RWPE2 (cell line): ENCODE results near the gene ZDHHC17.

ENCODE experiments used
- ATAC-seq: fragments of 200-7000 bp; cut with Tn5 transposase; 3 replicates; pipeline ENCODE4 v1.9.1; 2021; ENCODE audit warnings: low read depth
- DNase-seq: peaks from one replicate; pipeline ENCODE4 v3.0.0-alpha.2; 2020; ENCODE audit warnings: low spot score
- H3K27ac ChIP-seq: fragments of 450-650 bp; 2 replicates; pipeline ENCODE4 v1.5.1; 2017; ENCODE audit warnings: mild to moderate bottlenecking; ENCODE audit not compliant: poor library complexity, severe bottlenecking
- H3K27me3 ChIP-seq: fragments of 250-450 bp; sonication (Bioruptor Pico); 2 replicates; pipeline ENCODE4 v1.5.1; 2021; ENCODE audit warnings: mild to moderate bottlenecking, moderate library complexity; ENCODE audit not compliant: insufficient read depth, poor library complexity, severe bottlenecking
- H3K36me3 ChIP-seq: fragments of 250-450 bp; sonication (Bioruptor Pico); 2 replicates; pipeline ENCODE4 v1.5.1; 2020; ENCODE audit warnings: low read depth, mild to moderate bottlenecking, moderate library complexity
- H3K4me1 ChIP-seq: fragments of 250-450 bp; sonication (Bioruptor Pico); 2 replicates; pipeline ENCODE4 v1.5.1; 2021; ENCODE audit warnings: mild to moderate bottlenecking, moderate library complexity; ENCODE audit not compliant: insufficient read depth, poor library complexity, severe bottlenecking
- H3K4me3 ChIP-seq: fragments of 250-450 bp; sonication (Bioruptor Pico); 2 replicates; pipeline ENCODE4 v1.5.1; 2021; ENCODE audit warnings: mild to moderate bottlenecking, moderate library complexity; ENCODE audit not compliant: severe bottlenecking
- H3K9me3 ChIP-seq: fragments of 250-450 bp; sonication (Bioruptor Pico); 2 replicates; pipeline ENCODE4 v1.5.1; 2021; ENCODE audit warnings: mild to moderate bottlenecking, moderate library complexity; ENCODE audit not compliant: severe bottlenecking
- TF ChIP-seq, protein P1 (sequence below): fragments of 450-650 bp; IDR thresholded peaks from one replicate; pipeline ENCODE4 v1.5.1; 2017; ENCODE audit warnings: mild to moderate bottlenecking, moderate library complexity; ENCODE audit not compliant: poor library complexity, severe bottlenecking

Gene ZDHHC17

DNA sequence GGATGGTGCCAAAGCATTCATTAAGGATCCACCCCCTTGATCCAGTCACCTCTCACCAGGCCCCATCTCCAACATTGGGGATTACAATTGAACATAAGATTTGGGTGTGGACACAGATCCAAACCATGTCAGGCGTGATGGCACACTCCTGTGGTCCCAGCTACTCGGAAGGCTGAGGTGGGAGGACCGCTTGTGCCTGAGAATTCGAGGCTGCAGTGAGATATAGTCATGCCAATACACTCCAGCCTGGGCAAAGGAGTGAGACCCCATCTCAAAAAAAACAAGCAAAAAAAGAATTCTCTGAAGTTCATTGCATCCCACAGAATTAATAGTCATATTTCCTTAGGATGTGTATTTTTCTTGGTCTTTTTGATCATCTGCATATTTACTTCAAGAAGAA lies 34.9 kb downstream of the ZDHHC17 start:
- Histone ChIP-seq H3K9me3 (no peaks in the 10 kb centered on the region), H3K27me3 (no peaks in the 10 kb centered on the region), H3K27ac (peak overlapping the region; percentile 66), H3K4me3 (no peak overlapping the region), H3K4me1 (peaks cover 13% of the 10 kb centered on the region), H3K36me3 (peaks cover 13% of the 10 kb centered on the region)
- ATAC-seq = no peak
- no peak for DNase-seq
- TF ChIP-seq, protein P1, sequence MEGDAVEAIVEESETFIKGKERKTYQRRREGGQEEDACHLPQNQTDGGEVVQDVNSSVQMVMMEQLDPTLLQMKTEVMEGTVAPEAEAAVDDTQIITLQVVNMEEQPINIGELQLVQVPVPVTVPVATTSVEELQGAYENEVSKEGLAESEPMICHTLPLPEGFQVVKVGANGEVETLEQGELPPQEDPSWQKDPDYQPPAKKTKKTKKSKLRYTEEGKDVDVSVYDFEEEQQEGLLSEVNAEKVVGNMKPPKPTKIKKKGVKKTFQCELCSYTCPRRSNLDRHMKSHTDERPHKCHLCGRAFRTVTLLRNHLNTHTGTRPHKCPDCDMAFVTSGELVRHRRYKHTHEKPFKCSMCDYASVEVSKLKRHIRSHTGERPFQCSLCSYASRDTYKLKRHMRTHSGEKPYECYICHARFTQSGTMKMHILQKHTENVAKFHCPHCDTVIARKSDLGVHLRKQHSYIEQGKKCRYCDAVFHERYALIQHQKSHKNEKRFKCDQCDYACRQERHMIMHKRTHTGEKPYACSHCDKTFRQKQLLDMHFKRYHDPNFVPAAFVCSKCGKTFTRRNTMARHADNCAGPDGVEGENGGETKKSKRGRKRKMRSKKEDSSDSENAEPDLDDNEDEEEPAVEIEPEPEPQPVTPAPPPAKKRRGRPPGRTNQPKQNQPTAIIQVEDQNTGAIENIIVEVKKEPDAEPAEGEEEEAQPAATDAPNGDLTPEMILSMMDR = no peak

DNA sequence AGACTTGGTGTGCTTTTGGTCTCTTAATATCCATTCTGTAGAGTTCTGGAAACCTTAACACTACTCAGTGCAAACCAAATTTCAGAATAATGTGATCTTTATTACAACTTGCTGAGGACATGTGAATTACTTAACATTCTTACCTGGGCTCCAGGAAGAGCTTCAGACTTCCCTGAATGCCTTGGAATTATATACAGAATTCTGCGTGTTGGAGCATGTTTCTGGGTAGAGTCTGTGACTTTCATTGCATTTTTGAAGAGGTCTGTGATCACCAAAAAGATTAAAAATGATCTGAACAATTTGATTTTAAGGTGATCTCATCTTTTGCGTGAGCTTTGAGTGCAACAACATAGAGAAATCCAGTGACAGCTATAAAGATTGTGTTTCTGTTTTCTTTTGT lies 35.4 kb downstream of the ZDHHC17 start:
- peaks cover 13% of the 10 kb centered on the region for H3K36me3 ChIP-seq
- no peak overlapping the region for H3K4me3 ChIP-seq
- no peaks in the 10 kb centered on the region for H3K9me3 ChIP-seq
- H3K27me3 ChIP-seq = no peaks in the 10 kb centered on the region
- DNase-seq = no peak
- H3K4me1 ChIP-seq = peaks cover 13% of the 10 kb centered on the region
- peak; percentile 84 for ATAC-seq
- peak overlapping the region; percentile 66 for H3K27ac ChIP-seq
- TF ChIP-seq, protein P1 = no peak

DNA sequence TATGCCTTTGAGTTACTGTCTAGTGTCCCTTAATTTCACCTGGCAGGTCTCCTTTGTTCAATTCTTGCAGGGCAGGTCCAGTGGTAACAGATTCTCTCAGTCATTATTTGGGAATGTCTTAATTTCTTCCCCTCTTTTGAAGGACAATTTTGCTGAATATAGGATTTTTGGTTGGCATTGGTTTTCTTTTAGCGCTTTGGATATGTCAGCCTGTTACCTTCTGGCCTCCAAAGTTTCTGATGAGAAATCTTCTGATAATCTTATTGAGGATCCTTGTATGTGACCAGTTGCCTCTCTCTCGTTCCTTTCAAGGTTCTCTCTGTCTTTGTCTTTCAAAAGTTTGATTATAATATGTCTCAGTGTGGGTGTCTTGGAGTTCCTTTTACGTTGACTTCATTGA lies 38.1 kb downstream of the ZDHHC17 start:
- no peaks in the 10 kb centered on the region for H3K27me3 ChIP-seq
- TF ChIP-seq, protein P1 = no peak
- no peak overlapping the region for H3K4me3 ChIP-seq
- DNase-seq (no peak), ATAC-seq (no peak)
- H3K9me3 ChIP-seq = no peaks in the 10 kb centered on the region
- no peak overlapping the region for H3K27ac ChIP-seq
- peaks cover 13% of the 10 kb centered on the region for H3K4me1 ChIP-seq
- H3K36me3 ChIP-seq = peaks cover 36% of the 10 kb centered on the region

DNA sequence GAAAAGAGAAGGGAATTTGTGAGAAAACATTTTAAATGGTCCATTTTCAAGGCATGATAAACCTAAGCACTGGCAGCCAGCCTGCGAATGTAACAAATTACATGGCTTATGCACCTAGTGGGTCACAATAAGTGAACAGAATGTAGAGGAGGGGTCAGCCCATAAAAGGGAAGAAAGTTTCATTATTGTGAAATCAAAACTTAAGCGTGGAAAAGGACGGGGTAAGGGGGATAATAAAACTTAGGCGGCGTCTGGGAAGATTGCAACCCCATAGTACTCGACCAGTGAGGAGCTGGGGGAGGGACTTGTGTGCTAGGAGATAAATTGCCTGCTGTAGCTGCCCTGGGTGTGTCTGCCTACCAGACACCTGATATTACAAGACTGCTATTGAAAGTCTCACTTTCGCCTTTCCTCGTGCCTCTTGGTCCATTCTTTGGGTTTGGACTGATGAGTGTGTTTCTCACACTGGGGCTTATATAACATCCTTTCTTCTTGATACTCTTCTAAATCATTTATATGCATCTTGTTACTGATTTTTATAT lies 40.6 kb downstream of the ZDHHC17 start:
- Histone ChIP-seq H3K4me3 (no peak overlapping the region), H3K9me3 (no peaks in the 10 kb centered on the region), H3K27me3 (no peaks in the 10 kb centered on the region), H3K36me3 (peaks cover 47% of the 10 kb centered on the region), H3K4me1 (peaks cover 6% of the 10 kb centered on the region), H3K27ac (no peak overlapping the region)
- TF ChIP-seq, protein P1 = no peak
- no peak for ATAC-seq
- no peak for DNase-seq

DNA sequence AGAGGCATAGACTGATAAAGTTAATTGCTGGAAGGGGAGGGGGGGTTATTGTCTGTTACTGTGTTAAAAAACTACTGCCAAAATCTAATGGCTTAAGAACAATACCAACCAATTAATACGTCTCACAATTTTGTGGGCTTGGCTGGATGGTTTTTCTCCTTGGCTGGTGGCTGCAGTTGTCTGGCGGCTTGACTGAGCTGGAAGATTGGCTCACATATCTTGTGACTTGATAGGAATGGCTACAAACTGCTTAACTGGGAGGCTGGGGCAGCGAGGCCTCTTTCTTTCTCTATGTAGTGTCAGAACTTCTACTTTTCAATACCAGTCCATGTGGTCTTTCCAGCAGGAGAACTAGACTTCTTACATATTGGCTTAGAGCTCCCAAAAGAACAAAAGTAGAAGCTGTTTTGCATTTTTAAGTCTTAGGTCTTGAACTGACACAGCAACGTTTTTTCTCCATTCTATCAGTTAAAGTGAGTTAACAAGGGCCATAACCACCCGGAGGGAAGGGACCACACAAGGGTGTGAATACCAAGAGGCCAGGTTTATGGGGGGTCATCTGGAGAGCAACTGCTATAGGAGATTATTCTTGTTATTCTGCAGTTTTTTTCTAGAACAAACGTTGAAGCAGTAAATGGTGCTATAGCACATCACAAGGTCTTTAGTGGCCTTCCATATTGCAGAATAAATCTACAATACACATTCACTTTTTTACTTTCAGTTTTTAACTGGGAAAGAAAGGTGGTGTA lies 46.9 kb downstream of the ZDHHC17 start:
- H3K27ac ChIP-seq = no peak overlapping the region
- H3K36me3 ChIP-seq = peaks cover 63% of the 10 kb centered on the region

More for the DNA sequence above, 46.9 kb downstream of the ZDHHC17 start:
- H3K4me3 ChIP-seq = no peak overlapping the region
- no peak for DNase-seq
- H3K4me1 ChIP-seq = no peaks in the 10 kb centered on the region
- TF ChIP-seq, protein P1 = no peak
- ATAC-seq = no peak
- H3K27me3 ChIP-seq = no peaks in the 10 kb centered on the region
- H3K9me3 ChIP-seq = no peaks in the 10 kb centered on the region
